ENCODE results near the gene IGSF21.

The IGSF21 gene

DNA sequence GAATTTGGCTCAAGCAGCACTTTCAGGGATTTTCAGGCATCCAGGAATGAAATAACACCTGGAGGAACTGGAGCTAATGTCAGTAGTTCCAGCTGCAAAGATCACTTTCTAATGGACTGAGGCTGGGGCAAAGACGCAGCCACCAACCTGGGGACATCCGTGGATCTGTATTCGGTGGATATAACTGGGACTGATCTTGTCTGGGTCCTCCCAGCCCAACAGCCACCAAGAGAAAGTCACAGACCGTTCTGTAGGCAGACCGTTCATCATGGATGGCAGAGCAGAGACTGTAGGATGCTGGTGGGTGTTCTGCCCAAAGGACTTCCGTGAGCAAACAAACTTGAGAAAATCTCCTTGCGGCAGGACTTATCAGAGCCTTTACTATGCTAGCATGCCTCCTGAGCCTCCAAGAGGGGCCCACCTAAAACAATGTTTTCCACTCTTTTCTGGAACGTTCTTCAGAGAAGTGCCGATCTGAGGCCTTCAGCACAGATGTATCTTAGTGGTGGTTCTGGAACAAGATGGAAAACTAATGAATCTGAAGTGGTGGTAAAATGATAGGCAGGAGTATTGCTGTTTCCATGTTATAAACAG is 287.1 kb downstream of the IGSF21 start:
- no peaks in the 10 kb centered on the region for H3K4me1 ChIP-seq (ENCODE audit: low read length)
- no peaks in the 10 kb centered on the region for H4K20me1 ChIP-seq (ENCODE audit: insufficient read depth, low read length)
- H3K27ac ChIP-seq (ENCODE audit: low read length): no peak overlapping the region
- H3K9me2 ChIP-seq (replicated peaks; ENCODE audit: insufficient read depth, low read length): no peaks in the 10 kb centered on the region
- H3K9me3 ChIP-seq (replicated peaks; ENCODE audit: insufficient read depth, low read length): no peaks in the 10 kb centered on the region
- H3K4me2 ChIP-seq (ENCODE audit: low read depth, low read length): no peak overlapping the region
- H3K9ac ChIP-seq (ENCODE audit: low read length): no peak overlapping the region
- peaks cover 92% of the 10 kb centered on the region for H3K27me3 ChIP-seq (replicated peaks; ENCODE audit: insufficient read depth, low read length)
- no peak for DNase-seq
- H3F3A ChIP-seq (ENCODE audit: insufficient read depth, low read length): no peaks in the 10 kb centered on the region
- no peaks in the 10 kb centered on the region for H3K36me3 ChIP-seq (replicated peaks; ENCODE audit: insufficient read depth, low read length)
- no peaks in the 10 kb centered on the region for H3K79me2 ChIP-seq (ENCODE audit: low read length)
- H3K4me3 ChIP-seq (ENCODE audit: low read length): no peak overlapping the region
- H2AFZ ChIP-seq (ENCODE audit: low read length): no peak overlapping the region
- TF ChIP-seq EZH2 (optimal IDR thresholded peaks at IDR 0.05; ENCODE audit: low read depth, low read length) (no peak), CTCF (IDR thresholded peaks at IDR 0.05; ENCODE audit: low read length) (no peak), EZH2phosphoT487 (IDR thresholded peaks at IDR 0.05; ENCODE audit: low read length) (no peak)

- TF ChIP-seq CTCF (IDR thresholded peaks at IDR 0.05; ENCODE audit: low read length) (no peak), EZH2 (optimal IDR thresholded peaks at IDR 0.05; ENCODE audit: low read depth, low read length) (no peak), EZH2phosphoT487 (IDR thresholded peaks at IDR 0.05; ENCODE audit: low read length) (no peak)
- Histone ChIP-seq H3K4me2 (ENCODE audit: low read depth, low read length) (no peak overlapping the region), H3F3A (ENCODE audit: insufficient read depth, low read length) (no peaks in the 10 kb centered on the region), H3K79me2 (ENCODE audit: low read length) (no peaks in the 10 kb centered on the region), H4K20me1 (ENCODE audit: insufficient read depth, low read length) (no peaks in the 10 kb centered on the region), H2AFZ (ENCODE audit: low read length) (no peak overlapping the region), H3K4me3 (ENCODE audit: low read length) (no peak overlapping the region), H3K36me3 (replicated peaks; ENCODE audit: insufficient read depth, low read length) (no peaks in the 10 kb centered on the region), H3K9me3 (replicated peaks; ENCODE audit: insufficient read depth, low read length) (no peaks in the 10 kb centered on the region), H3K27ac (ENCODE audit: low read length) (no peak overlapping the region), H3K9me2 (replicated peaks; ENCODE audit: insufficient read depth, low read length) (no peaks in the 10 kb centered on the region), H3K27me3 (replicated peaks; ENCODE audit: insufficient read depth, low read length) (peaks cover 87% of the 10 kb centered on the region), H3K9ac (ENCODE audit: low read length) (no peak overlapping the region), H3K4me1 (ENCODE audit: low read length) (no peaks in the 10 kb centered on the region)
- no peak for DNase-seq
These were observed 288.8 kb downstream of the IGSF21 start for GRCh38 chr1:18396247-18396980.

- H3K9me3 ChIP-seq (replicated peaks; ENCODE audit: insufficient read depth, low read length): no peaks in the 10 kb centered on the region
- no peak overlapping the region for H3K27ac ChIP-seq (ENCODE audit: low read length)
- no peak overlapping the region for H3K9ac ChIP-seq (ENCODE audit: low read length)
- H3K79me2 ChIP-seq (ENCODE audit: low read length): no peaks in the 10 kb centered on the region
- H3K4me1 ChIP-seq (ENCODE audit: low read length): no peaks in the 10 kb centered on the region
- no peak overlapping the region for H2AFZ ChIP-seq (ENCODE audit: low read length)
- TF ChIP-seq EZH2 (optimal IDR thresholded peaks at IDR 0.05; ENCODE audit: low read depth, low read length): no peak
- no peak for TF ChIP-seq EZH2phosphoT487 (IDR thresholded peaks at IDR 0.05; ENCODE audit: low read length)
- no peak overlapping the region for H3K4me3 ChIP-seq (ENCODE audit: low read length)
- H3K36me3 ChIP-seq (replicated peaks; ENCODE audit: insufficient read depth, low read length): no peaks in the 10 kb centered on the region
- H3K27me3 ChIP-seq (replicated peaks; ENCODE audit: insufficient read depth, low read length): peaks cover 92% of the 10 kb centered on the region
- H3K4me2 ChIP-seq (ENCODE audit: low read depth, low read length): no peak overlapping the region
- no peaks in the 10 kb centered on the region for H3F3A ChIP-seq (ENCODE audit: insufficient read depth, low read length)
- no peaks in the 10 kb centered on the region for H4K20me1 ChIP-seq (ENCODE audit: insufficient read depth, low read length)
- no peak for DNase-seq
- no peaks in the 10 kb centered on the region for H3K9me2 ChIP-seq (replicated peaks; ENCODE audit: insufficient read depth, low read length)
These were observed 290.0 kb downstream of the IGSF21 start for GRCh38 chr1:18397641-18398040.
